Parathyroid adenoma (tissue), 2 donors: ENCODE data around the gene MYOM3.

Source experiments
- H2AFZ ChIP-seq: fragments of 300-600 bp; sonication (generic); one replicate; pipeline ENCODE4 v1.7.0; 2017; ENCODE audit warnings: antibody characterized with exemption, mild to moderate bottlenecking
- H3K27ac ChIP-seq: fragments of 300-600 bp; sonication (generic); one replicate; pipeline ENCODE4 v1.7.0; 2017
- H3K27me3 ChIP-seq: fragments of 300-600 bp; sonication (generic); one replicate; pipeline ENCODE4 v1.7.0; 2017; ENCODE audit warnings: low read length; ENCODE audit not compliant: control insufficient read depth, insufficient read depth
- H3K36me3 ChIP-seq: fragments of 300-600 bp; sonication (generic); one replicate; pipeline ENCODE4 v1.7.0; 2017; ENCODE audit warnings: low read length; ENCODE audit not compliant: control insufficient read depth, insufficient read depth
- H3K4me1 ChIP-seq: fragments of 300-600 bp; sonication (generic); one replicate; pipeline ENCODE4 v1.7.0; 2017; ENCODE audit warnings: control low read depth
- H3K4me2 ChIP-seq: fragments of 300-600 bp; sonication (generic); one replicate; pipeline ENCODE4 v1.7.0; 2017; ENCODE audit warnings: low read length
- H3K4me3 ChIP-seq: fragments of 300-600 bp; sonication (generic); one replicate; pipeline ENCODE4 v1.7.0; 2017; ENCODE audit warnings: low read depth, low read length
- H3K79me2 ChIP-seq: fragments of 300-600 bp; sonication (generic); one replicate; pipeline ENCODE4 v1.7.0; 2017; ENCODE audit warnings: control low read depth
- H3K9ac ChIP-seq: fragments of 300-600 bp; sonication (generic); one replicate; pipeline ENCODE4 v1.7.0; 2017; ENCODE audit warnings: mild to moderate bottlenecking
- H3K9me3 ChIP-seq: fragments of 300-600 bp; sonication (generic); one replicate; pipeline ENCODE4 v1.7.0; 2017; ENCODE audit warnings: low read length; ENCODE audit not compliant: control insufficient read depth
- TF ChIP-seq, protein P1 (sequence below): fragments of 300-600 bp; sonication (generic); IDR thresholded peaks from one replicate; pipeline ENCODE4 v1.7.0; 2017; ENCODE audit warnings: antibody characterized with exemption, mild to moderate bottlenecking
- donor health status: primary hyperparathyroidism.

MYOM3 gene

DNA sequence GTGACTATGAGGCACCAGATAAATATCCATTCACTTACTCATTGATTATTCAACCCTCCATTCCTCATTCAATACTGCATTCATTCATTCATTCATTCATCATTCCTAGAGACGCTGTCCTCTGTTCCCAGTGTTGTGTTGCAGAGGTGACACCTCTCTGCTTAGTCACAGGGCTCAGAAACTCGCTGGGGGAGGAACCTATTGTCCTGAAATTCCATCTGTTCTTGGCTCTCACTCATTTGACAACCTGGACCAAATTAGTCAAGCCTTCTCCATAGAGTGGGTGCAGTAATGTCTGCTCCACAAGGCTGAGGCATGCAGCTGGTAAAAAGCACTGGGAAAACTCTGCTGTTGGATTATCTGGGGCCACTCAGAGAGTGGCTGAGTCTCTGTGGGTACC lies 49.7 kb downstream of the MYOM3 start:
- Histone ChIP-seq H3K79me2 (no peaks in the 10 kb centered on the region), H2AFZ (no peak overlapping the region), H3K4me1 (no peaks in the 10 kb centered on the region), H3K27ac (no peak overlapping the region), H3K9me3 (no peaks in the 10 kb centered on the region), H3K9ac (no peak overlapping the region), H3K4me2 (no peak overlapping the region), H3K27me3 (no peaks in the 10 kb centered on the region), H3K4me3 (no peak overlapping the region), H3K36me3 (no peaks in the 10 kb centered on the region)
- TF ChIP-seq, protein P1, sequence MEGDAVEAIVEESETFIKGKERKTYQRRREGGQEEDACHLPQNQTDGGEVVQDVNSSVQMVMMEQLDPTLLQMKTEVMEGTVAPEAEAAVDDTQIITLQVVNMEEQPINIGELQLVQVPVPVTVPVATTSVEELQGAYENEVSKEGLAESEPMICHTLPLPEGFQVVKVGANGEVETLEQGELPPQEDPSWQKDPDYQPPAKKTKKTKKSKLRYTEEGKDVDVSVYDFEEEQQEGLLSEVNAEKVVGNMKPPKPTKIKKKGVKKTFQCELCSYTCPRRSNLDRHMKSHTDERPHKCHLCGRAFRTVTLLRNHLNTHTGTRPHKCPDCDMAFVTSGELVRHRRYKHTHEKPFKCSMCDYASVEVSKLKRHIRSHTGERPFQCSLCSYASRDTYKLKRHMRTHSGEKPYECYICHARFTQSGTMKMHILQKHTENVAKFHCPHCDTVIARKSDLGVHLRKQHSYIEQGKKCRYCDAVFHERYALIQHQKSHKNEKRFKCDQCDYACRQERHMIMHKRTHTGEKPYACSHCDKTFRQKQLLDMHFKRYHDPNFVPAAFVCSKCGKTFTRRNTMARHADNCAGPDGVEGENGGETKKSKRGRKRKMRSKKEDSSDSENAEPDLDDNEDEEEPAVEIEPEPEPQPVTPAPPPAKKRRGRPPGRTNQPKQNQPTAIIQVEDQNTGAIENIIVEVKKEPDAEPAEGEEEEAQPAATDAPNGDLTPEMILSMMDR = no peak

DNA sequence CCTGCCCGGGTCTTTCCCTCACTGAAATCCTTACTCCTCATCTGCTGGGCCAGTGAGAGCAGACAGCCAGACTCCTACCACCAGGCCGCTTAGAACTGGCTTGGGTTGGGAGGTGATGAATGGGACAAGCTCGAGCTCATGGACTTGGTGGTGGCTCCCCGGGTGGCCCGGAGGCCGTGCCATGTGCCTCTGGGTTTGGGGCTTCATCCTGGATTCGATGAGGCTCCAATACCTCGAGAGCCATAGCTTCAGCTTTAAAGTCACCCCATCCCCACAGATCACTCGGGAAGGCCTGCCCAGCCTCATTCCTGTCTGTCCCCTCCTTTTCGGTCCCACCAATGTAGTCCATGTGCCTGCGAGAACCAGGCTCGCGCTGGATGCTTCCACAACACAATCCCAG lies 51.5 kb downstream of the MYOM3 start:
- H3K36me3 ChIP-seq = no peaks in the 10 kb centered on the region
- no peak overlapping the region for H3K9ac ChIP-seq
- no peaks in the 10 kb centered on the region for H3K4me1 ChIP-seq
- H2AFZ ChIP-seq = no peak overlapping the region
- H3K4me2 ChIP-seq = no peak overlapping the region
- H3K27me3 ChIP-seq = no peaks in the 10 kb centered on the region
- H3K4me3 ChIP-seq = no peak overlapping the region
- no peaks in the 10 kb centered on the region for H3K79me2 ChIP-seq
- H3K27ac ChIP-seq = no peak overlapping the region
- H3K9me3 ChIP-seq = no peaks in the 10 kb centered on the region
- TF ChIP-seq, protein P1 = no peak

DNA sequence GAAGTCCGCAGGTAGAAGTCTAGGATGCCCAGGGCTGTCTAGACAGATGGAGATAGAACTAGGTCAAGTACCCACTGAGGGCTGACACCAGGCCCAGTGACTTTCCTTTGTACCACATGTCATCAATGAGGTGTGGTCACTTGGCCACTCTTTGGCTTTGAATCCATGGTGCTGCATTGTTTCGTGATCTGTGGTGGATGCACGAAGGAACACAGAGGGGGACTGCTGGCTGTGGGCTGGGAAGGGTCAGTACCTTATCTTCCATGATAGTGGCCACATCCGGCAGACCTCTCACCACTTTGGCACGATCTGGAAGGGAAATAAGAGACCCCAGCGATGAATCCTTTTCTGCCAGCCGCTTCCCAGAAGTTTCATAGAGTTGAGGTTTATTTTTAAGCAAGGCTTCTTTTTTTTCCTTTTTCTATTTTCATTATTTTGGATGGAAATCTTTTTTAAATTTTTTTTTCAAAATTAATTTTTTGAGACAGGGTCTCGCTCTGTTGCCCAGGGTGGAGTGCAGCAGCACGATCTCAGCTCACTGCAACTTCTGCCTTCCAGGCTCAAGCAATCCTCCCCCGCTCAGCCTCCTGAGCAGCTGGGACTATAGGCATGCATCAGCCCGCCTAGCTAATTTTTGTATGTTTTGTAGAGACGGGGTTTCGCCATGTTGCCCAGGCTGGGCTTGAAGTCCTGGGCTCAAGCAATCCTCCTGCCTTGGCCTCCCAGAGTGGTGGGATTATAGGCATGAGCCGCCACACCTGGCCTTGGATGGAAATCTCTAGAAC lies 53.1 kb downstream of the MYOM3 start:
- Histone ChIP-seq H3K4me2 (no peak overlapping the region), H3K36me3 (no peaks in the 10 kb centered on the region), H3K9ac (no peak overlapping the region), H3K4me1 (no peaks in the 10 kb centered on the region), H3K27me3 (no peaks in the 10 kb centered on the region), H3K79me2 (no peaks in the 10 kb centered on the region), H2AFZ (no peak overlapping the region), H3K4me3 (no peak overlapping the region), H3K27ac (no peak overlapping the region), H3K9me3 (no peaks in the 10 kb centered on the region)
- TF ChIP-seq, protein P1 = no peak

DNA sequence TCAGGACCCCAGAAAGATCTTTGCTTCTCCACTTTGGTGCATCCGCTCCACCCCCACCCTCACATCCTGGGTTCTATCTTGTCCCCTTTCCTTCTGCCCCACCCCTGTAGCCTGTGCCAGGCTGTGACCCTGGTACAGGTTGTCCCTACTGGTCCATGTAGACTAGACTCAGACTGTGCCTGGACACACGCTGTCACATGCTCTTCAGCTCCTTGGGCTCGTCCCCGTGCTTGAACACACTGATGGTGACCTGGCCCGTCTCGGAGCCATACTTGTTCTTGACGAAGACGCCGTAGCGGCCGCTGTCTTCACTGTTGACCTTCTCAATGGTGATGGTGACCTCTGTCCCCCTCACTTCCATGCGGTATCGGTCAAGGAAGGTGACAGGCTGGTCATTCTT lies 54.8 kb downstream of the MYOM3 start:
- Histone ChIP-seq H3K9ac (no peak overlapping the region), H3K79me2 (no peaks in the 10 kb centered on the region), H3K4me3 (no peak overlapping the region), H3K9me3 (no peaks in the 10 kb centered on the region), H2AFZ (no peak overlapping the region), H3K27ac (no peak overlapping the region), H3K36me3 (no peaks in the 10 kb centered on the region), H3K4me2 (no peak overlapping the region), H3K4me1 (no peaks in the 10 kb centered on the region), H3K27me3 (no peaks in the 10 kb centered on the region)
- TF ChIP-seq, protein P1 = no peak

DNA sequence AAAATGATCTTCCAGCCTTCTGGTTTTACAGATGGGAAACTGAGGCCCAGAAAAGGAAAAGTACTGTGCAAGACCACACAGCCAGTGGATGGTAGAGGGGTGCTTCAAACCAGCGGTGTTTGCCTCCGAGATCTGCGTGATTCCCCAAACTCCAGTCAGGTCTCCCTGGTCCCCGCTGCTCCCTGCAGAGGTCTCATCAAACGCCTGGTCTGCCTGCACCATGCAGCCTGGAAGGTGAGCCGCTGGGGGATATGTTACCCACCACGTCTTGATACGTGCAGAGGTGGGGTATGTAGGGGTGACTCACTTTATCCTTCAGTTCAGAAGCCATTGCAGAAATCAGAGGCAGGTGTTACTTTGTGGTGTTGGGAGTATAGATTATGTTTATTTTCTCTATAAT lies 56.3 kb downstream of the MYOM3 start:
- TF ChIP-seq, protein P1 = no peak
- Histone ChIP-seq H3K4me1 (no peaks in the 10 kb centered on the region), H3K4me2 (no peak overlapping the region), H3K4me3 (no peak overlapping the region), H3K27me3 (no peaks in the 10 kb centered on the region), H3K9me3 (no peaks in the 10 kb centered on the region), H2AFZ (no peak overlapping the region), H3K9ac (no peak overlapping the region), H3K36me3 (no peaks in the 10 kb centered on the region), H3K27ac (no peak overlapping the region), H3K79me2 (no peaks in the 10 kb centered on the region)
